ENCODE results near the gene NUDT1.

GRCh38 chr7:2227699-2228098, 14.3 kb upstream of the NUDT1 start:
- TF ChIP-seq CTCF (conservative IDR thresholded peaks at IDR 0.05 in 1 of 2, IDR thresholded peaks at IDR 0.05 in 1 of 2; ENCODE audit: low read depth in 1 of 2, low read length in 2 of 2) = no peak
- TF ChIP-seq EZH2 (IDR thresholded peaks at IDR 0.05; ENCODE audit: low read length, missing control alignments) = no peak
